Measurements from ENCODE around the gene MS4A6E.
"Not testable (repeated sequence)": the region's sequence is repeated elsewhere in the genome, so short reads cannot be mapped to it uniquely, and the experiment has no call there.

Gene MS4A6E

GRCh38 chr11:60326955-60327354, at the start of gene MS4A6E:
Gene MS4A6E, plus strand, starts transcription at chr11:60327255. Its CDS starts 7,641 bp downstream, at chr11:60334896.
- no peak for DNase-seq (ENCODE audit: low read depth)

GRCh38 chr11:60280412-60280811, 46.6 kb upstream of the MS4A6E start, which contains the start of gene MS4A4A:
Gene MS4A4A, plus strand, starts transcription at chr11:60280666. Its CDS starts 10 bp downstream, at chr11:60280676.
- DNase-seq (ENCODE audit: low read depth), result no peak

- DNase-seq (ENCODE audit: low read depth), result no peak
Measured at GRCh38 chr11:60281485-60281884, 45.6 kb upstream of the MS4A6E start.

- DNase-seq (ENCODE audit: low read depth), result peak; percentile 13
Measured at GRCh38 chr11:60282286-60282685, 44.8 kb upstream of the MS4A6E start.

- not testable (repeated sequence) for DNase-seq (ENCODE audit: low read depth)
Measured at GRCh38 chr11:60285411-60286126, 41.5 kb upstream of the MS4A6E start.

- no peak for DNase-seq (ENCODE audit: low read depth)
Measured at GRCh38 chr11:60288531-60288930, 38.5 kb upstream of the MS4A6E start.

- DNase-seq (ENCODE audit: low read depth), result no peak
Measured at GRCh38 chr11:60292145-60292544, 34.9 kb upstream of the MS4A6E start.

- DNase-seq (ENCODE audit: low read depth), result peak; percentile 30
Measured at GRCh38 chr11:60301178-60301577, 25.9 kb upstream of the MS4A6E start.

GRCh38 chr11:60301884-60302283, 25.2 kb upstream of the MS4A6E start:
- not testable (repeated sequence) for DNase-seq (ENCODE audit: low read depth)

- DNase-seq (ENCODE audit: low read depth), result peak; percentile 61
Measured at GRCh38 chr11:60303661-60304060, 23.4 kb upstream of the MS4A6E start.

GRCh38 chr11:60305906-60306619, 21.0 kb upstream of the MS4A6E start:
- peak; percentile 77 for DNase-seq (ENCODE audit: low read depth)

GRCh38 chr11:60307507-60308195, 19.4 kb upstream of the MS4A6E start:
- DNase-seq (ENCODE audit: low read depth), result peak; percentile 31

GRCh38 chr11:60310407-60310998, 16.6 kb upstream of the MS4A6E start:
- DNase-seq (ENCODE audit: low read depth), result no peak

- no peak for DNase-seq (ENCODE audit: low read depth)
Measured at GRCh38 chr11:60314635-60315321, 12.3 kb upstream of the MS4A6E start.

- DNase-seq (ENCODE audit: low read depth), result no peak
Measured at GRCh38 chr11:60315871-60316270, 11.2 kb upstream of the MS4A6E start.

- no peak for DNase-seq (ENCODE audit: low read depth)
Measured at GRCh38 chr11:60316317-60316716, 10.7 kb upstream of the MS4A6E start.

GRCh38 chr11:60318726-60319125, 8.3 kb upstream of the MS4A6E start:
- DNase-seq (ENCODE audit: low read depth), result no peak

- DNase-seq (ENCODE audit: low read depth), result no peak
Measured at GRCh38 chr11:60321051-60321450, 6.0 kb upstream of the MS4A6E start.

- no peak for DNase-seq (ENCODE audit: low read depth)
Measured at GRCh38 chr11:60328460-60328859, 1.4 kb downstream of the MS4A6E start.

- no peak for DNase-seq (ENCODE audit: low read depth)
Measured at GRCh38 chr11:60332846-60333245, 5.8 kb downstream of the MS4A6E start.

- DNase-seq (ENCODE audit: low read depth), result peak; percentile 69
Measured at GRCh38 chr11:60334005-60334620, 7.1 kb downstream of the MS4A6E start.
